NCI-H1105 (cell line): Measurements from ENCODE around the gene TMC1.

ENCODE experiments used
- DNase-seq: peaks from one replicate; lab custom pipeline; 2025; lab: John Stamatoyannopoulos, UW

The TMC1 gene

DNA sequence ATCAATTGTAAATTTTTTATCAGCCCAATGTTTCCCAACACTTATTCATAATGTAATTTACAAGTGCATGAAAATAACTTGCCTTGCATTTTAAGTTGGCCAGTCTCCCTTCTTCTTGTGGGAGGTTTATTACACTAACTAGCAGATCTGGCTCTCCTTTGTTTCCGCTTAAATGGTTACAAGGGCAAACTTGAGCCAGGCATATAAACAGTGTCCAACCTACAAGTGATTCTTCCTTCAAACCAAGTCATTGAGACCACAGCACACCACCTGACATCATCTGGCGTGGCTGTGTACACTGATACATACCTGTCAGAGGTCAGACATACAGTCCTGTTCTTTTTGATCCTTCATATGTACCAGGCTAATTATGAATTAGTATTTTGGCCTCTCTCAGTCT, 351.3 kb downstream of the TMC1 start:
- DNase-seq, result no peak

DNA sequence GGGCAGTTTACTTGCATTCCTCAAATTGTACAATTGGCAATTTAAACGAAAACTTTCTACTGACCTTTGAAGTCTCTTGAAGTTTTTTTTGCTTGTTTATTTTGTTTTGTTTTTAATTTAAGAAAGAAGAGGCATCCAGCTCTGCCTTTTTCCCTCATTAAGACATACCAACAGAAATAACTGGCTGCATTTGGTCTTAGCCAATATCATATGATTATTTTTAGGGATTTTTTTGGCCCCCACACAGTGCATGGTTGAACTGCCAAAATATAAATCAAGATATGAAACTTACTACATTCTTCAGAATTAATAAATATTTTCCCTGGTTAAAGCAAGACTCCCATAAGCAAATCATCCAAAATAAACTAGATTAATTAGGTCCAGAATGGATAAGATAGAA, 352.0 kb downstream of the TMC1 start:
- no peak for DNase-seq

DNA sequence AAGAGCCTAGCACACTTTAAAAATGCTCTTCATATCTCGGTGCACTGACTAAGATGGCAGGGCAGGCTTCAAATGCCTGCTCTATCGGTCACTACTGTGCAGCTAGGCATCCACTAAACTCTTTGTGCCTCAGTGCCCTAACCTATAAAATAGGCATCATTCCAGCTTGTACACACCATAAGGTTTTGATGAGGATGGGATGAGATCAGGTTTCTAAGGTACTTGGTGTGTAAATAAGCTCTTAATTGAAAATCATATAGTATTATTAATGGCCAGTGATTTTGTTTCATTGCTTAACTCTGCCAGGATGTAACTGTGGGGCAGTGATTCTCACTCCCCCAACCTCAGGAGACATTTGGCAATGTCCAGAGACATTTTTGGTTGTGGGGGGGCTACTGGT, 352.9 kb downstream of the TMC1 start:
- DNase-seq, result no peak

DNA sequence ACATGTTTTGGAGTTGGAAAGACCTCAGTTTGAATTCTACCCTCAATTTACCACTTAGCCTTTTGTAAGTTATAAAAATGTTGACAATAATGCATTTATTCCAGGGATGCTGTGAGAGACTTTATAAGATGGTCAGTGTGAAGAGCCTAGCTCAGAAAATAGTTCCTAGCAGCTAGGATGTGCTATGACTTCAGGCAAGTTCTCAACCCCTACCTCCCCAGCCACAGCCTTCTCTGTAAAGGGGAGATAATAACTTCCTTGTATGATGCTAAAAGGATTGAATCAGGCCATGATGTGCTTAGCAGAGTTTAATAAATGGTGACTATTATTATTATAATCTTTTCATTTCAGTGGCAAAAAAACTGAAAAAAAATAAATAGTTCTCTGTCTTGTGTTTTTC, 353.8 kb downstream of the TMC1 start:
- no peak for DNase-seq

DNA sequence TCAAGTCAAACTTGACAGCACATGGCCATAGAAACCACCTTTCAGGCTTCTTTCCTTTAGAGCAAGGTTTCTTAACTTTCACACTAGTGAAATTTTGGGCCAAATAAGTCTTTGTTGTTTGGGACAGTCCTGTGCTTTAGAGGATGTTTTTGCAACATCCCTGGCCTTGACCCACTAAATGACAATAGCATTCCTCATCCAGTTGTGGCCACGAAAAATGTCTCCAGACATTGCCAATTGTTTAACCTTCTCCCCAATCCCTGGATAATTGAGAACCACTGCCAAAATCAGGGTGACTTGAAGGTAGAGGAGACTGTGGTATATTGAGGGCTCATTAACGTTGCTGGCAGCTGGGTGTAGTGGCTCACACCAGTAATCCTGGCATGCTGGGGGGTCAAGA, 359.4 kb downstream of the TMC1 start:
- no peak for DNase-seq

DNA sequence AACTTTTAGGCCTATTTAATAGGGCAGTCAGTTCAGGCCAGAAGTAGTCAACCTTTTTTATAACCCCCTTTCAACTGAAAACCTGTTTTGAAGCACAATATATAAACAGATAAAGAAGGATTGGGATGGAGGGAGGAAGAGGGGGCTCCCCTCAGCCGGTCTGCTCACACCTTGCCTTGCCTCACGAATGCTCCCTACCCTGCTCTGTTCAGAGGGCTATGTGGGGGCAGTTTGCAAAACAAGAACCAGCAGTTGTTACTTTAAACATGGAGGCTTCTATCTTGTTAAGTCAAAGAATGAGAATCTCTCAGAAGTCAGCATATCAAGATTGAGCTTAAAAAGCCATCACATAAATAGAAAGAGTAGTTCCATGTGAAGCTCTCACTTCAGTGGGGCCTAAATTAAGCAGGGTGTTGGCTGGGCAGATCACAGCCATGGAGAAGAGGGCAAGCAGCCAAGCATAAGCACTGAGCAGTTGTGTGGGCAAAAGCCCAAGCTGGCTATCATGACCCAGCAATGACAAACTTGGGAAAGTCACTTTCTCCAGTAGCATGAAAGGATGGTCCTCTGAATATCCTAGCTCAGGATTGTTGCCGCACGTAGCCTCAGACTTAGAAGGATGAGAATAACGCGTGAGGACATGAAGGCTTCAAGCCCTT, 360.8 kb downstream of the TMC1 start:
- DNase-seq, result no peak

DNA sequence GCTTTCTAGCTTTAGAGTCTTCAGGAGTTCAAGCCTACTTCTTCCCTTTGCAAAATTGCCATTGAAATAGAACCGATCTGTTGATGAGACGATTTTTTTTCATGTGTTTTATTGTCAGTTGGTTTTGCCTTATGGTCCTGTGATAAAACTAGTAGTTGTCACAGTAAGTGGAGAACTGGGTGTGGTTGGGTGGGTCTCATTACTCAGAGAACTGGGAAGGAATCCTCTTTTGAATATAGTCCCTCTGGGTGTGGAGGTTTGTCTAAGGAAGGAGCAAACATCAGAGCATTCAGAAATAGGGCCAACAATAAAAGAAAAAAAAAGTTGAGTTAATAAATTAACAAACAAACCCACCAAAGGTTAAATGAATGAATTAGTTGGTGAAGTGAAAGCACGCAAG, 362.5 kb downstream of the TMC1 start:
- DNase-seq, result no peak

DNA sequence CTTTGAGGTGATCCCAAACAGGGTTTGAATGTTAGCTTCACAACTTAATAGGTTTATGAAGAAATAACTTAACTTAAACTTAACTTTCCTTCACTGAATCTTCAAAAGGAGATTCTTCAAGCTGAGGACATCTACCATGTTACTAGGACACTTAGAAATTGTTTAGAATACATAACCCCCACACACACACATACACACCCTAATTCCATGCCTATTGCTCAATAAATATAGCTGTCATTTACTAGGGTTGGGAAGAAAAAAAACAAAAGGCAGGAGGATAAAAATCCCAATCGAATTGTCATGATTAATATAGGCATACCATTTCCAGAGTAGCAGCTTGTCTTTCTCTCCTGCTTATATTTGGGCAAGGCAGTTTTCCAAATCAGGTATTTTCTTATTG, 363.1 kb downstream of the TMC1 start:
- no peak for DNase-seq
